NCI-H146 treated with DMSO at 0.1 percent for 48 hours (cell line): ENCODE results near the gene VTA1.

Experiments used
- DNase-seq: peaks from one replicate; lab custom pipeline; 2025; ENCODE audit not compliant: unreplicated experiment; lab: John Stamatoyannopoulos, UW

The VTA1 gene

GRCh38 chr6:142262231-142262630 is 115.2 kb downstream of the VTA1 start:
- no peak for DNase-seq

DNA sequence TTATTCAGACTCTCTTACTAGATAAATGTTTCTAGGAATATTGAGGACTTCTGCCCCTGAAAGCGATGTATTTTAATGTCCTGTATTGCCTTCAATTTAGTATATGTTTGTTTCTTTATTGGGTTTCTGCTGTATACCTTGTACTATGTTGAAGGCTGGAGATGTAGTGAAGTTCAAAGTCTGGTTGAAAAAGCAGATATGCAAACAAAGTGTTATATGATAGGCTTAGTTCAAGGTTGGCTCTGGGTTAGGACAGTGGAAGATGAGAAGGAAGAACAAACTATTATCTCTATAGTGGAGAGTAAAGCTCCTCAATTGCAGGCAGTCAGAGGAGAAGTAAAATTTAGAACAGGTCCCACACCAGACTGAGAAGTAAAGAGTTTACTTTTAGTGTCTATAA is 118.4 kb downstream of the VTA1 start:
- DNase-seq, result no peak

DNA sequence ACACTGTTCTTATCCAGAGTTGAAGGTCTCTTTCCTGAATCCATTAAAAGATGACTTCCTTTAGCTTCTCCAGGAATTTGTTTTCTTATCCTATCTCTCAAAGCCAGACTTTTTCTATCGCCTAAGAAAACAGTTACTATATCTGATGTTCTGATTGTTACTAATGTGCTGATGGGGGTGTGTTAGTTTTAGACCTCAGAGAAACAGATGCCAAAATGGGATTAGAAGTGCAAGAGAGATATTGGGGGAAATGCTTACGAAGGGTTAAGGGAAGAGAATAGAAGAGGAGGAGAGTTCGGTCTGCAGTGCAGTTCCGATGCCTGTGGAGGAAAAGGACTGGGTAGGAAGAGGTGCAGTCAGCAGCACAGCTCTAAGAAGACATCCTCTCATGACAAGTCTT is 119.0 kb downstream of the VTA1 start:
- no peak for DNase-seq

DNA sequence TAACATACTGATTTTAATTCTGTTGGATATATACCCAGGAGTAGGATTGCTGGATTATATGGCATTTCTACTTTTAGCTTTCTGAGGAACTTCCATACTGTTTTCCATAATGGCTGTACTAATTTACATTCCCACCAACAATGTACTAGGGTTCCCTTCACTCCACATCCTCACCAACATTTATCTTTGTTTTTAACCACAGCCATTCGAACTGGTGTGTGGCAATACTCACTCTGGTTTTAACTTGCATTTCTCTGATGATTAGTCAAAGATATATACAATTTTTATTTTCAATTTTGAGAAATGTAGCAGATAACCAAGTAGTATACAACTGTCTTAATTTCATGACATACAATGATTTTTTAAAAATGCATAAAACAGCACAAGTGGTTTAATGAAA is 124.4 kb downstream of the VTA1 start:
- no peak for DNase-seq
